Fibroblast of lung (primary cell): ENCODE results near the gene ARL6IP5. TPM values are rescaled to one million over a fixed set of nuclear protein-coding genes. Genes with fewer than 3 reads are reported as not detected.

Source experiments
- DNase-seq, 2 donors: peaks; one replicate each; pipeline versions ENCODE4 v3.0.0 to v3.0.0-alpha.2; 2010; ENCODE audit warnings: low read depth in 2 of 2
- H2AFZ ChIP-seq: 2 replicates; pipeline ENCODE4 v1.5.1; 2012; ENCODE audit warnings: low read length, control low read depth, inconsistent platforms
- H3K27ac ChIP-seq: 2 replicates; pipeline ENCODE4 v1.5.1; 2011; ENCODE audit warnings: low read length, control low read depth; ENCODE audit not compliant: insufficient read depth
- H3K27me3 ChIP-seq: 2 replicates; pipeline ENCODE4 v1.5.1; 2011; ENCODE audit warnings: mild to moderate bottlenecking, low read length; ENCODE audit not compliant: control insufficient read depth, insufficient read depth
- H3K36me3 ChIP-seq: 2 replicates; pipeline ENCODE4 v1.5.1; 2011; ENCODE audit warnings: low read length; ENCODE audit not compliant: control insufficient read depth, insufficient read depth
- H3K4me1 ChIP-seq: 2 replicates; pipeline ENCODE4 v1.5.1; 2011; ENCODE audit warnings: low read length; ENCODE audit not compliant: control insufficient read depth, insufficient read depth; ENCODE audit errors: extremely low read depth
- H3K4me2 ChIP-seq: 2 replicates; pipeline ENCODE4 v1.5.1; 2011; ENCODE audit warnings: low read length, control low read depth; ENCODE audit not compliant: insufficient read depth; ENCODE audit errors: extremely low read depth
- H3K4me3 ChIP-seq, 4 experiments: fragments of 200-600 bp in 1 of 4; sonication (generic) in 1 of 4; replicated peaks in 1 of 4; 2 replicates each; pipeline ENCODE4 v1.5.1; 2011 to 2016; ENCODE audit warnings: low read length in 4 of 4, low read depth in 3 of 4, mild to moderate bottlenecking in 3 of 4, control low read depth in 2 of 4, inconsistent platforms in 1 of 4, mixed read lengths in 1 of 4; ENCODE audit not compliant: insufficient read depth in 1 of 4; ENCODE audit errors: control extremely low read depth in 1 of 4
- H3K79me2 ChIP-seq: 2 replicates; pipeline ENCODE4 v1.5.1; 2012; ENCODE audit warnings: mild to moderate bottlenecking, low read length, inconsistent platforms; ENCODE audit not compliant: control insufficient read depth, insufficient read depth
- H3K9ac ChIP-seq: 2 replicates; pipeline ENCODE4 v1.5.1; 2011; ENCODE audit warnings: mild to moderate bottlenecking, low read length, control low read depth; ENCODE audit not compliant: insufficient read depth
- H3K9me3 ChIP-seq: 2 replicates; pipeline ENCODE4 v1.5.1; 2012; ENCODE audit warnings: low read depth, low read length; ENCODE audit not compliant: control insufficient read depth, insufficient read depth
- H4K20me1 ChIP-seq: 2 replicates; pipeline ENCODE4 v1.5.1; 2011; ENCODE audit warnings: low read length; ENCODE audit not compliant: control insufficient read depth, insufficient read depth; ENCODE audit errors: extremely low read depth
- EZH2 ChIP-seq: IDR thresholded peaks from 2 replicates; pipeline ENCODE4 v1.5.1; 2012; ENCODE audit warnings: low read length, control low read depth, mild to moderate bottlenecking; ENCODE audit errors: missing control alignments
- polyA plus RNA-seq, 2 donors: library from polyadenylated mRNA; depleted of rRNA in 1 of 2; stranded (reverse) in 1 of 2; unstranded in 1 of 2; fragments of >200 nt; gene quantifications; 2 replicates each; pipeline ENCODE4 v1.2.1, GENCODE V29; 2011 to 2012; ENCODE audit warnings: missing spikeins in 1 of 2
- total RNA-seq: library from RNA; depleted of rRNA; stranded (reverse); fragments of >200 nt; gene quantifications from 2 replicates; pipeline ENCODE4 v1.2.1, GENCODE V29; 2014
- TF ChIP-seq, protein P1 (sequence below), 2 donors: IDR thresholded peaks in 1 of 2; conservative IDR thresholded peaks in 1 of 2; 1 replicate in 1 of 2; 2 replicates in 1 of 2; pipeline ENCODE4 v1.5.1; 2011 to 2012; ENCODE audit warnings: low read length in 2 of 2, control low read depth in 1 of 2, inconsistent platforms in 1 of 2, low read depth in 1 of 2, mild to moderate bottlenecking in 1 of 2

ARL6IP5 gene
- total and polyA plus RNA-seq, 2 donors (not counting 1 experiment from before 2014, with no cell fraction given): 209 to 253 TPM

DNA sequence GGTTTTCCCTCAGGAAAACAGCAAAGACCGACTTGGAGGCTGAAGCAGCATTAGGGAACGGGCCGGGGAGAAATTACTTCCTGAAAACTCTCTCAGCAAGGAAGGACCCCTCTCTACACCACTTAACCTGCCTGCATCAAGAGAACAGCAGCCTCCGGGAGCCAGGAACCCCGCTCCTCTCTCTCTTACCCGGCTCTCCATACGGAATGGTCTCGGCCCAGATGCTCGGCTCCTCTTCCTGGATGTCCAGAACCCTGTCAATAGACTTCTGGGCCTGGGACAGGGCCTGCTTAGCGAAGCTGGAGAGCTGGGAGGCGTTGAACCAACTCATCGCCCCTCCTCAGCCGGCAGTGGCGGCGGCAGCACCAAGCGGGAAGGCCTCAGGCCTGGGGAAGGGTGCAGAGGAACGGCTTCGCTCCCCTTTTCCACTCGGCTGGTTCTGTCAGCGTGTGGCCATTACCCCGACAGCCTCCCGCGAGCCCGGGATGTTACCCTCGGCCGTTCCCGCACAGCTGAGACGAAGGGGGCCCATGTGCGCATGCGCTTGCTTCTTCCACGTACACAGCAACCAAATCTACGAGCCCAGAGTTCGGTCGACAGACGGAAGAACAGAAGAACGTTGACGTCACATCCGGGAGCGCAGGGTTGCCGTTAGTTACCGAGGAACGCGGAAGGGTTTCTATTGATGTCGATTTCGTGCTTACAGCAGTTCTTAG lies 32.8 kb upstream of the ARL6IP5 start, which contains the start of gene TMF1:
TMF1 (minus strand) TSS at position 578 of the 716 bp plus-strand sequence; CDS start at position 331, 247 bp downstream.
- DNase-seq: peak; percentile 98 to 99
- Histone ChIP-seq H3K4me3 (peak within 1 kb of the TSS; percentile 81 to 98 (median 92)), H3K9me3 (no peaks in the 10 kb centered on the region), H4K20me1 (peaks cover 3% of the 10 kb centered on the region), H2AFZ (peak within 1 kb of the TSS; percentile 84), H3K27me3 (no peaks in the 10 kb centered on the region), H3K79me2 (peaks cover 49% of the 10 kb centered on the region), H3K4me2 (peak within 1 kb of the TSS; percentile 79), H3K27ac (peak within 1 kb of the TSS; percentile 99), H3K36me3 (peaks cover 2% of the 10 kb centered on the region), H3K9ac (peak within 1 kb of the TSS; percentile 99), H3K4me1 (peaks cover 2% of the 10 kb centered on the region)
- TF ChIP-seq, protein P1, sequence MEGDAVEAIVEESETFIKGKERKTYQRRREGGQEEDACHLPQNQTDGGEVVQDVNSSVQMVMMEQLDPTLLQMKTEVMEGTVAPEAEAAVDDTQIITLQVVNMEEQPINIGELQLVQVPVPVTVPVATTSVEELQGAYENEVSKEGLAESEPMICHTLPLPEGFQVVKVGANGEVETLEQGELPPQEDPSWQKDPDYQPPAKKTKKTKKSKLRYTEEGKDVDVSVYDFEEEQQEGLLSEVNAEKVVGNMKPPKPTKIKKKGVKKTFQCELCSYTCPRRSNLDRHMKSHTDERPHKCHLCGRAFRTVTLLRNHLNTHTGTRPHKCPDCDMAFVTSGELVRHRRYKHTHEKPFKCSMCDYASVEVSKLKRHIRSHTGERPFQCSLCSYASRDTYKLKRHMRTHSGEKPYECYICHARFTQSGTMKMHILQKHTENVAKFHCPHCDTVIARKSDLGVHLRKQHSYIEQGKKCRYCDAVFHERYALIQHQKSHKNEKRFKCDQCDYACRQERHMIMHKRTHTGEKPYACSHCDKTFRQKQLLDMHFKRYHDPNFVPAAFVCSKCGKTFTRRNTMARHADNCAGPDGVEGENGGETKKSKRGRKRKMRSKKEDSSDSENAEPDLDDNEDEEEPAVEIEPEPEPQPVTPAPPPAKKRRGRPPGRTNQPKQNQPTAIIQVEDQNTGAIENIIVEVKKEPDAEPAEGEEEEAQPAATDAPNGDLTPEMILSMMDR (conservative IDR thresholded peaks at IDR 0.05 in 1 of 2, IDR thresholded peaks at IDR 0.05 in 1 of 2; ENCODE audit: low read depth in 1 of 2, low read length in 2 of 2): no peak
- TF ChIP-seq EZH2: no peak

DNA sequence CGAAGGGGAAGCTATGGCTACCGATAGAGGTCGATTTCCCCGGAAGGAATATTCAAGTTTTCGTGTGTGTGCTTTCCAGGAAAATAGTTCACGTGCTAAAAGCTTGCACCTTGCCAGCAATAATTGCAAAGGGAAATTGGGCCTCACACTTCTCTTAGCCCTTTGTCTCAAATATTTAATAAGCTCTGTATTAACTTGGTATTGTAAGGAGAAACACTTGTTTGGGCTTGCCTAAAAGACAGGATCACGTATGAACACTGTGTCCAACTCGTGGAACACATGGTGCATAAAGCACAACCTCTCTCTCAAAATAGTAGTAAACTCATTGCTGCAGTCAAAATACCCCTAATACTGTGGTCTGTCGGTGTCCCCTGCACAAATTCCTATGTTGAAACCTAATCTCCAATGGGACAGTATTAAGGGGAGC lies 32.3 kb upstream of the ARL6IP5 start:
- Histone ChIP-seq H3K27ac (peak overlapping the region; percentile 99), H3K9ac (peak overlapping the region; percentile 29), H3K4me3 (peak overlapping the region in 3 of 4 experiments; percentile 32 to 98 (median 94)), H3K36me3 (peaks cover 2% of the 10 kb centered on the region), H3K9me3 (no peaks in the 10 kb centered on the region), H4K20me1 (peaks cover 3% of the 10 kb centered on the region), H2AFZ (peak overlapping the region; percentile 69), H3K4me2 (peak overlapping the region; percentile 79), H3K27me3 (no peaks in the 10 kb centered on the region), H3K79me2 (peaks cover 43% of the 10 kb centered on the region), H3K4me1 (peaks cover 2% of the 10 kb centered on the region)
- DNase-seq: no peak
- TF ChIP-seq EZH2: no peak
- TF ChIP-seq, protein P1 (conservative IDR thresholded peaks at IDR 0.05 in 1 of 2, IDR thresholded peaks at IDR 0.05 in 1 of 2; ENCODE audit: low read depth in 1 of 2, low read length in 2 of 2): no peak

DNA sequence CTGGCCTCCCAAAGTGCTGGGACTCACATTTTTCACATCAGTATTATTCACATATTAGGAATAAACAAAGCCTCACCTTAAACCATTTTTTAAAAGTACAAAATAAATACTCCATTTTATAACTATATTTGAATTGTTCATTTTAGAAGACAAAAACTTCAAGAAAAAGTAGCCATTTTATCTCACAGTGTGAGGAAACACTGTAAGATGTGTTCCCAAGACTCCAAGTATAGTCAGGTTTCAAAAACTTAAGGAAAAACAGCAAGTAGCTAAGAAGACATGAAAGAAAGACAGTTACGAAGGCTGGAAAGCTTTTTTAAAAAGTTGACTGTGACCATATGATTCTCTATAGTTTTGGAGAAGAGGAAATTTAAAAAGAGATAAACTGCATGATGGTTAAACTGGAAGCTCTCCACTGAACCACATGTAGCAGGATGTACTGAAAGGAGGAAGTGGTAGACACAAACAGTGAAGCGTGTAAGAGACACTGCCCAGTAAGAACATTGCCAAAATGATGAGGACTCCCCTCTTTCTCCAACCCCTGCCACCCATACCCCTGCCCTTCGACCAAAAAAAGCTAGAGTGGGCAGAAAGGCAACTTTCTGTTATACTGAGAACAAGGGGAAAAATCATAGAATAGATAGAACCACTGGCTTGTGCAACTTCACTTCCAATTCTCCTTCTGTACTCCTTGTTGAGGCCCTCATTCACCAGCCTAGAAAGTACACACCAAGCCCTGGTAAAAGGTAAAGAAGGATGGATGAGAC lies 26.4 kb upstream of the ARL6IP5 start:
- Histone ChIP-seq H3K4me2 (no peak overlapping the region), H3K4me1 (no peaks in the 10 kb centered on the region), H3K9me3 (no peaks in the 10 kb centered on the region), H3K27me3 (no peaks in the 10 kb centered on the region), H3K79me2 (no peaks in the 10 kb centered on the region), H3K36me3 (peaks cover 5% of the 10 kb centered on the region), H3K27ac (no peak overlapping the region), H3K9ac (no peak overlapping the region), H4K20me1 (no peaks in the 10 kb centered on the region), H2AFZ (no peak overlapping the region), H3K4me3 (no peak overlapping the region)
- TF ChIP-seq EZH2: no peak
- TF ChIP-seq, protein P1 (conservative IDR thresholded peaks at IDR 0.05 in 1 of 2, IDR thresholded peaks at IDR 0.05 in 1 of 2; ENCODE audit: low read depth in 1 of 2, low read length in 2 of 2): no peak
- DNase-seq: no peak
